ENCODE data around the gene ARHGAP24. TPM values are rescaled to one million over a fixed set of nuclear protein-coding genes. Genes with fewer than 3 reads are reported as not detected.

Gene ARHGAP24
- total RNA-seq, 4 donors from 2014 or later = 17.8 to 65.2 (median 27.2) TPM

DNA sequence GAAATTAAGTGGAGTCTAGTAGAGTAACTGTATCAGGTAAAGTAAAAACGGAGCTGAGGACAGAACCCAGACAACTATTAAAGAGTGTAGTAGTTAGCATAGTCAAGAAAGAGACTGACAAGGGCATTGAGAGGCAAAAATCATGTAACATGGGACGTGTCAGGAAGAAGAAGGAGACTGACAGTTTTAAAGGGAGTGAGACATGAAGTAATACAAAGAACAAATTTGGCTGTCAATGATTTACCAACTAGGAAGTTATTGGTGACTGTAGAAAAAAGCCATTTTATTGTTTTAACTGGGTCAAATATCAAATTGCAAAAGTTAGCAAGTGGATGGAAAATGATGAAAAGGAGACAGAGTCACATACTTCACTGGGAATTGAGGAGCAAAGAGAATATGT is 462.6 kb downstream of the ARHGAP24 start:
- Histone ChIP-seq H3K4me3 (no peak overlapping the region), H3K9me3 (no peaks in the 10 kb centered on the region), H3K36me3 (no peaks in the 10 kb centered on the region), H3K27me3 (no peaks in the 10 kb centered on the region), H3K27ac (no peak overlapping the region), H3K4me1 (no peaks in the 10 kb centered on the region)
- TF ChIP-seq POLR2AphosphoS5 (IDR thresholded peaks at IDR 0.05) (no peak), POLR2A (IDR thresholded peaks at IDR 0.05) (no peak), EP300 (IDR thresholded peaks at IDR 0.05) (no peak)
- TF ChIP-seq, protein P1, sequence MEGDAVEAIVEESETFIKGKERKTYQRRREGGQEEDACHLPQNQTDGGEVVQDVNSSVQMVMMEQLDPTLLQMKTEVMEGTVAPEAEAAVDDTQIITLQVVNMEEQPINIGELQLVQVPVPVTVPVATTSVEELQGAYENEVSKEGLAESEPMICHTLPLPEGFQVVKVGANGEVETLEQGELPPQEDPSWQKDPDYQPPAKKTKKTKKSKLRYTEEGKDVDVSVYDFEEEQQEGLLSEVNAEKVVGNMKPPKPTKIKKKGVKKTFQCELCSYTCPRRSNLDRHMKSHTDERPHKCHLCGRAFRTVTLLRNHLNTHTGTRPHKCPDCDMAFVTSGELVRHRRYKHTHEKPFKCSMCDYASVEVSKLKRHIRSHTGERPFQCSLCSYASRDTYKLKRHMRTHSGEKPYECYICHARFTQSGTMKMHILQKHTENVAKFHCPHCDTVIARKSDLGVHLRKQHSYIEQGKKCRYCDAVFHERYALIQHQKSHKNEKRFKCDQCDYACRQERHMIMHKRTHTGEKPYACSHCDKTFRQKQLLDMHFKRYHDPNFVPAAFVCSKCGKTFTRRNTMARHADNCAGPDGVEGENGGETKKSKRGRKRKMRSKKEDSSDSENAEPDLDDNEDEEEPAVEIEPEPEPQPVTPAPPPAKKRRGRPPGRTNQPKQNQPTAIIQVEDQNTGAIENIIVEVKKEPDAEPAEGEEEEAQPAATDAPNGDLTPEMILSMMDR (IDR thresholded peaks at IDR 0.05) = no peak
- DNase-seq (ENCODE audit: low spot score in 2 of 2) = no peak
- WGBS = 85% methylated on average over 2 of the region's 2 CpGs

- no peaks in the 10 kb centered on the region for H3K9me3 ChIP-seq
- H3K4me3 ChIP-seq = no peak overlapping the region
- TF ChIP-seq EP300 (IDR thresholded peaks at IDR 0.05) (no peak), POLR2A (IDR thresholded peaks at IDR 0.05) (no peak), POLR2AphosphoS5 (IDR thresholded peaks at IDR 0.05) (no peak)
- TF ChIP-seq, protein P1 (IDR thresholded peaks at IDR 0.05) = no peak
- no peaks in the 10 kb centered on the region for H3K4me1 ChIP-seq
- H3K27me3 ChIP-seq = no peaks in the 10 kb centered on the region
- DNase-seq (ENCODE audit: low spot score in 2 of 2) = no peak
- no peaks in the 10 kb centered on the region for H3K36me3 ChIP-seq
- WGBS = 85% methylated on average over 5 of the region's 5 CpGs
- no peak overlapping the region for H3K27ac ChIP-seq
These were observed 463.1 kb downstream of the ARHGAP24 start for GRCh38 chr4:85938062-85938461.

GRCh38 chr4:85938902-85939301 is 464.0 kb downstream of the ARHGAP24 start:
- Histone ChIP-seq H3K36me3 (no peaks in the 10 kb centered on the region), H3K4me1 (no peaks in the 10 kb centered on the region), H3K27me3 (no peaks in the 10 kb centered on the region), H3K4me3 (no peak overlapping the region), H3K27ac (no peak overlapping the region), H3K9me3 (no peaks in the 10 kb centered on the region)
- no peak for TF ChIP-seq EP300 (IDR thresholded peaks at IDR 0.05)
- DNase-seq (ENCODE audit: low spot score in 2 of 2) = no peak
- 98% methylated on average over 2 of the region's 2 CpGs for WGBS

DNA sequence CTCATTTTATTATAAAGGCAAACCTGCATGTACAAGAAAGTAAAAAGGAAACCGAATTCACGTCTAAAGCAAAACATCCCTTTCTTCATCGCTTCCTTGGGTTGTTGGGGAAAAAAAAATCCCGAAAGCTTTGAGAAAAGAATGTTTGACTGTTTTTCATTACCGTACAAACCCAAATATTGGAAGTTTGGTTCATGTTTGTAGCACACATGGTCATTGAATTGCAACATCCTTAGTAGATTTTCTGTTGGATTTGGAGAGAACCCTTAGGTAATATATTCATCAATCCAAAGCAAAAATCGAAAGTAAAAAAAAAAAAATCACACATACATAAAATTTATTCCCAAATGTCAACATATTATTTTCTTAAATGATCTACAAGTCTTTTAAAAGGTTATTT is 464.6 kb downstream of the ARHGAP24 start:
- DNase-seq (ENCODE audit: low spot score in 2 of 2) = no peak
- H3K36me3 ChIP-seq = no peaks in the 10 kb centered on the region

GRCh38 chr4:85940151-85940550 is 465.2 kb downstream of the ARHGAP24 start:
- no peak overlapping the region for H3K27ac ChIP-seq
- TF ChIP-seq, protein P1 (IDR thresholded peaks at IDR 0.05) = no peak
- no peak for TF ChIP-seq EP300 (IDR thresholded peaks at IDR 0.05)
- TF ChIP-seq POLR2A (IDR thresholded peaks at IDR 0.05) = no peak
- no peak for TF ChIP-seq POLR2AphosphoS5 (IDR thresholded peaks at IDR 0.05)
- peak overlapping the region; percentile 7 for H3K4me3 ChIP-seq
- H3K36me3 ChIP-seq = no peaks in the 10 kb centered on the region
- H3K9me3 ChIP-seq = no peaks in the 10 kb centered on the region
- no peaks in the 10 kb centered on the region for H3K4me1 ChIP-seq
- H3K27me3 ChIP-seq = no peaks in the 10 kb centered on the region
- no peak for DNase-seq (ENCODE audit: low spot score in 2 of 2)

More for the DNA sequence above, 464.6 kb downstream of the ARHGAP24 start:
- H3K4me1 ChIP-seq = no peaks in the 10 kb centered on the region
- H3K27ac ChIP-seq = no peak overlapping the region
- TF ChIP-seq EP300 (IDR thresholded peaks at IDR 0.05) (no peak), POLR2AphosphoS5 (IDR thresholded peaks at IDR 0.05) (no peak), POLR2A (IDR thresholded peaks at IDR 0.05) (no peak)
- TF ChIP-seq, protein P1 (IDR thresholded peaks at IDR 0.05) = no peak
- WGBS = 52% methylated on average over 6 of the region's 6 CpGs
- peak overlapping the region; percentile 7 for H3K4me3 ChIP-seq
- no peaks in the 10 kb centered on the region for H3K9me3 ChIP-seq
- no peaks in the 10 kb centered on the region for H3K27me3 ChIP-seq

- TF ChIP-seq POLR2AphosphoS5 (IDR thresholded peaks at IDR 0.05) (no peak), EP300 (IDR thresholded peaks at IDR 0.05) (no peak), POLR2A (IDR thresholded peaks at IDR 0.05) (no peak)
- TF ChIP-seq, protein P1 (IDR thresholded peaks at IDR 0.05) = no peak
- DNase-seq (ENCODE audit: low spot score in 2 of 2) = no peak
- Histone ChIP-seq H3K36me3 (no peaks in the 10 kb centered on the region), H3K27ac (no peak overlapping the region), H3K4me1 (no peaks in the 10 kb centered on the region), H3K4me3 (no peak overlapping the region), H3K27me3 (no peaks in the 10 kb centered on the region), H3K9me3 (no peaks in the 10 kb centered on the region)
- WGBS = 88% methylated on average over 5 of the region's 5 CpGs
These were observed 467.2 kb downstream of the ARHGAP24 start for GRCh38 chr4:85942107-85942506.
